ENCODE data around the gene TDRD12.
"Not testable (repeated sequence)": the region's sequence is repeated elsewhere in the genome, so short reads cannot be mapped to it uniquely, and the experiment has no call there.

TDRD12 gene

GRCh38 chr19:32687681-32688080 is 31.9 kb upstream of the TDRD12 start:
- H3K4me3 Mint-ChIP-seq = no peak overlapping the region
- no peaks in the 10 kb centered on the region for H3K9me3 Mint-ChIP-seq (ENCODE audit: low read depth)
- no peak overlapping the region for H3K27ac Mint-ChIP-seq
- peaks cover 19% of the 10 kb centered on the region for H3K4me1 Mint-ChIP-seq (ENCODE audit: low read depth)
- H3K36me3 Mint-ChIP-seq = peaks cover 4% of the 10 kb centered on the region
- no peaks in the 10 kb centered on the region for H3K27me3 Mint-ChIP-seq

- H3K36me3 Mint-ChIP-seq = peaks cover 8% of the 10 kb centered on the region
- no peaks in the 10 kb centered on the region for H3K9me3 Mint-ChIP-seq (ENCODE audit: low read depth)
- peaks cover 25% of the 10 kb centered on the region for H3K4me1 Mint-ChIP-seq (ENCODE audit: low read depth)
- no peaks in the 10 kb centered on the region for H3K27me3 Mint-ChIP-seq
- H3K4me3 Mint-ChIP-seq = no peak overlapping the region
- no peak overlapping the region for H3K27ac Mint-ChIP-seq
Measured at GRCh38 chr19:32688311-32688710, 31.3 kb upstream of the TDRD12 start.

- Mint-ChIP-seq H3K9me3 (ENCODE audit: low read depth) (no peaks in the 10 kb centered on the region), H3K27ac (peak within 1 kb of the TSS; percentile 98), H3K4me1 (ENCODE audit: low read depth) (peaks cover 53% of the 10 kb centered on the region), H3K27me3 (no peaks in the 10 kb centered on the region), H3K4me3 (peak within 1 kb of the TSS; percentile 99), H3K36me3 (peaks cover 14% of the 10 kb centered on the region)
Measured at GRCh38 chr19:32691291-32691951, 28.1 kb upstream of the TDRD12 start, which contains the start of gene NUDT19. Gene NUDT19 (plus strand): TSS chr19:32691821. CDS start chr19:32691961, 140 bp downstream.

- Mint-ChIP-seq H3K27me3 (no peaks in the 10 kb centered on the region), H3K27ac (peak overlapping the region; percentile 98), H3K4me1 (ENCODE audit: low read depth) (peaks cover 59% of the 10 kb centered on the region), H3K4me3 (peak overlapping the region; percentile 99), H3K9me3 (ENCODE audit: low read depth) (no peaks in the 10 kb centered on the region), H3K36me3 (peaks cover 13% of the 10 kb centered on the region)
Measured at GRCh38 chr19:32691952-32692726, 27.4 kb upstream of the TDRD12 start.

GRCh38 chr19:32692727-32693061 is 26.9 kb upstream of the TDRD12 start:
- Mint-ChIP-seq H3K4me3 (peak overlapping the region; percentile 99), H3K36me3 (peaks cover 18% of the 10 kb centered on the region), H3K9me3 (ENCODE audit: low read depth) (no peaks in the 10 kb centered on the region), H3K4me1 (ENCODE audit: low read depth) (peaks cover 65% of the 10 kb centered on the region), H3K27ac (peak overlapping the region; percentile 98), H3K27me3 (no peaks in the 10 kb centered on the region)

GRCh38 chr19:32693151-32694108 is 26.1 kb upstream of the TDRD12 start:
- peak overlapping the region; percentile 98 for H3K27ac Mint-ChIP-seq
- H3K4me3 Mint-ChIP-seq = peak overlapping the region; percentile 99
- H3K27me3 Mint-ChIP-seq; H3K9me3 Mint-ChIP-seq (ENCODE audit: low read depth): not testable (repeated sequence)
- peaks cover 22% of the 10 kb centered on the region for H3K36me3 Mint-ChIP-seq
- H3K4me1 Mint-ChIP-seq (ENCODE audit: low read depth) = peaks cover 71% of the 10 kb centered on the region

GRCh38 chr19:32694316-32694715 is 25.3 kb upstream of the TDRD12 start:
- H3K4me1 Mint-ChIP-seq (ENCODE audit: low read depth) = peaks cover 74% of the 10 kb centered on the region
- H3K36me3 Mint-ChIP-seq = peaks cover 27% of the 10 kb centered on the region
- H3K27ac Mint-ChIP-seq; H3K27me3 Mint-ChIP-seq; H3K9me3 Mint-ChIP-seq (ENCODE audit: low read depth): not testable (repeated sequence)
- H3K4me3 Mint-ChIP-seq = peak overlapping the region; percentile 99

GRCh38 chr19:32694851-32695250 is 24.7 kb upstream of the TDRD12 start:
- not testable (repeated sequence) for H3K27me3 Mint-ChIP-seq; H3K27ac Mint-ChIP-seq; H3K9me3 Mint-ChIP-seq (ENCODE audit: low read depth)
- Mint-ChIP-seq H3K4me1 (ENCODE audit: low read depth) (peaks cover 72% of the 10 kb centered on the region), H3K4me3 (peak overlapping the region; percentile 99), H3K36me3 (peaks cover 31% of the 10 kb centered on the region)

- Mint-ChIP-seq H3K27ac (peak overlapping the region; percentile 46), H3K36me3 (peaks cover 31% of the 10 kb centered on the region), H3K4me3 (peak overlapping the region; percentile 99), H3K4me1 (ENCODE audit: low read depth) (peaks cover 67% of the 10 kb centered on the region)
- not testable (repeated sequence) for H3K9me3 Mint-ChIP-seq (ENCODE audit: low read depth); H3K27me3 Mint-ChIP-seq
Measured at GRCh38 chr19:32695506-32695905, 24.1 kb upstream of the TDRD12 start.

GRCh38 chr19:32696771-32697170 is 22.8 kb upstream of the TDRD12 start:
- peak overlapping the region; percentile 34 for H3K27ac Mint-ChIP-seq
- not testable (repeated sequence) for H3K4me3 Mint-ChIP-seq; H3K27me3 Mint-ChIP-seq; H3K9me3 Mint-ChIP-seq (ENCODE audit: low read depth)
- H3K4me1 Mint-ChIP-seq (ENCODE audit: low read depth) = peaks cover 65% of the 10 kb centered on the region
- H3K36me3 Mint-ChIP-seq = peaks cover 31% of the 10 kb centered on the region

- peaks cover 46% of the 10 kb centered on the region for H3K4me1 Mint-ChIP-seq (ENCODE audit: low read depth)
- not testable (repeated sequence) for H3K4me3 Mint-ChIP-seq
Measured at GRCh38 chr19:32700129-32700528, 19.4 kb upstream of the TDRD12 start.

GRCh38 chr19:32702010-32702409 is 17.6 kb upstream of the TDRD12 start:
- no peaks in the 10 kb centered on the region for H3K27me3 Mint-ChIP-seq
- H3K27ac Mint-ChIP-seq = no peak overlapping the region
- no peak overlapping the region for H3K4me3 Mint-ChIP-seq
- peaks cover 32% of the 10 kb centered on the region for H3K36me3 Mint-ChIP-seq
- peaks cover 3% of the 10 kb centered on the region for H3K9me3 Mint-ChIP-seq (ENCODE audit: low read depth)
- H3K4me1 Mint-ChIP-seq (ENCODE audit: low read depth) = peaks cover 31% of the 10 kb centered on the region

More at GRCh38 chr19:32700129-32700528, 19.4 kb upstream of the TDRD12 start:
- not testable (repeated sequence) for H3K27me3 Mint-ChIP-seq; H3K9me3 Mint-ChIP-seq (ENCODE audit: low read depth); H3K27ac Mint-ChIP-seq
- H3K36me3 Mint-ChIP-seq = peaks cover 38% of the 10 kb centered on the region

GRCh38 chr19:32704006-32704405 is 15.6 kb upstream of the TDRD12 start:
- peaks cover 17% of the 10 kb centered on the region for H3K36me3 Mint-ChIP-seq
- peaks cover 29% of the 10 kb centered on the region for H3K4me1 Mint-ChIP-seq (ENCODE audit: low read depth)
- not testable (repeated sequence) for H3K4me3 Mint-ChIP-seq; H3K9me3 Mint-ChIP-seq (ENCODE audit: low read depth); H3K27me3 Mint-ChIP-seq; H3K27ac Mint-ChIP-seq

GRCh38 chr19:32708457-32708856 is 11.1 kb upstream of the TDRD12 start:
- no peaks in the 10 kb centered on the region for H3K9me3 Mint-ChIP-seq (ENCODE audit: low read depth)
- no peaks in the 10 kb centered on the region for H3K27me3 Mint-ChIP-seq
- peaks cover 6% of the 10 kb centered on the region for H3K36me3 Mint-ChIP-seq
- no peak overlapping the region for H3K4me3 Mint-ChIP-seq
- H3K4me1 Mint-ChIP-seq (ENCODE audit: low read depth) = peaks cover 20% of the 10 kb centered on the region
- H3K27ac Mint-ChIP-seq = peak overlapping the region; percentile 59

GRCh38 chr19:32709032-32709431 is 10.5 kb upstream of the TDRD12 start:
- no peaks in the 10 kb centered on the region for H3K27me3 Mint-ChIP-seq
- H3K4me1 Mint-ChIP-seq (ENCODE audit: low read depth) = peaks cover 18% of the 10 kb centered on the region

More at GRCh38 chr19:32709032-32709431, 10.5 kb upstream of the TDRD12 start:
- Mint-ChIP-seq H3K4me3 (no peak overlapping the region), H3K36me3 (peaks cover 3% of the 10 kb centered on the region), H3K27ac (peak overlapping the region; percentile 59), H3K9me3 (ENCODE audit: low read depth) (no peaks in the 10 kb centered on the region)
